Spleen (tissue), 7 donors: Measurements from ENCODE around the gene CTSZ.

Experiments used
- POLR2A ChIP-seq, 3 donors: fragments of 450-650 bp; IDR thresholded peaks; one replicate each; pipeline ENCODE4 v1.5.1; 2017; ENCODE audit warnings: antibody characterized with exemption in 3 of 3, mild to moderate bottlenecking in 1 of 3
- POLR2AphosphoS5 ChIP-seq, 3 donors: sonication (generic); formaldehyde crosslinking; IDR thresholded peaks; one replicate each; pipeline ENCODE4 v1.5.1; 2017; ENCODE audit warnings: antibody characterized with exemption in 3 of 3
- TF ChIP-seq, protein P1 (sequence below), 11 experiments: fragments of 200-600 bp in 7 of 11; fragments of 450-650 bp in 4 of 11; sonication (generic) in 4 of 11; IDR thresholded peaks in 8 of 11; conservative IDR thresholded peaks in 3 of 11; 1 replicate in 7 of 11; 2 replicates in 4 of 11; pipeline versions ENCODE4 v1.4.0 to v1.8.0; 2016 to 2021; ENCODE audit warnings: antibody characterized with exemption in 11 of 11, inconsistent platforms in 4 of 11, mild to moderate bottlenecking in 1 of 11
- donor health status: DM: no; HTN: no; CAD: no; lungs with moderate emphysema.
- donor health status: DM: no; HTN: no; CAD: no.
- donor health status: DM: no; HTN: no; CAD: no.

DNA sequence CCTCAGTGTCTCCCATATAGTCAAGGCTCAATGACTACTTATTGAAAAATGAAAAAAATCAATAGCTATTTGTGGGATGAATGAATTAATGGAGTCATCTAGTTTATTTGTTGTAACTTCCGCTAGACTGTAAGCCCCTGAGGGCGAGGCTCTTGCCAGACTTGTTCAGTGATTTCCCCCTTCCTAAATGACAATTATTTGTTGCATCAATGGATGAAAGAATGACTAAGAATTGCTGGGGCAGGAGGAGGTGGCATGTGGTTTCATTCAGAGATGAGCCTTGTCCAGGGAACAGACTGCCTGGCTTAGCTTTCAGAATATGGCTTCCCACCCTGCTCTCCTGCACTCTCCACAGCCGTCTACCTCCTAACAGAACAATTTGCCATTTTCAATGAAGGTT lies 36.6 kb upstream of the CTSZ start:
- TF ChIP-seq, protein P1, sequence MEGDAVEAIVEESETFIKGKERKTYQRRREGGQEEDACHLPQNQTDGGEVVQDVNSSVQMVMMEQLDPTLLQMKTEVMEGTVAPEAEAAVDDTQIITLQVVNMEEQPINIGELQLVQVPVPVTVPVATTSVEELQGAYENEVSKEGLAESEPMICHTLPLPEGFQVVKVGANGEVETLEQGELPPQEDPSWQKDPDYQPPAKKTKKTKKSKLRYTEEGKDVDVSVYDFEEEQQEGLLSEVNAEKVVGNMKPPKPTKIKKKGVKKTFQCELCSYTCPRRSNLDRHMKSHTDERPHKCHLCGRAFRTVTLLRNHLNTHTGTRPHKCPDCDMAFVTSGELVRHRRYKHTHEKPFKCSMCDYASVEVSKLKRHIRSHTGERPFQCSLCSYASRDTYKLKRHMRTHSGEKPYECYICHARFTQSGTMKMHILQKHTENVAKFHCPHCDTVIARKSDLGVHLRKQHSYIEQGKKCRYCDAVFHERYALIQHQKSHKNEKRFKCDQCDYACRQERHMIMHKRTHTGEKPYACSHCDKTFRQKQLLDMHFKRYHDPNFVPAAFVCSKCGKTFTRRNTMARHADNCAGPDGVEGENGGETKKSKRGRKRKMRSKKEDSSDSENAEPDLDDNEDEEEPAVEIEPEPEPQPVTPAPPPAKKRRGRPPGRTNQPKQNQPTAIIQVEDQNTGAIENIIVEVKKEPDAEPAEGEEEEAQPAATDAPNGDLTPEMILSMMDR (IDR thresholded peaks at IDR 0.05 in 8 of 11, conservative IDR thresholded peaks at IDR 0.05 in 3 of 11) = no peak
- no peak for TF ChIP-seq POLR2A (IDR thresholded peaks at IDR 0.05)
- no peak for TF ChIP-seq POLR2AphosphoS5 (IDR thresholded peaks at IDR 0.05)
